ENCODE data around the gene URB2.
"Not testable (repeated sequence)": the region's sequence is repeated elsewhere in the genome, so short reads cannot be mapped to it uniquely, and the experiment has no call there.

Gene URB2

DNA sequence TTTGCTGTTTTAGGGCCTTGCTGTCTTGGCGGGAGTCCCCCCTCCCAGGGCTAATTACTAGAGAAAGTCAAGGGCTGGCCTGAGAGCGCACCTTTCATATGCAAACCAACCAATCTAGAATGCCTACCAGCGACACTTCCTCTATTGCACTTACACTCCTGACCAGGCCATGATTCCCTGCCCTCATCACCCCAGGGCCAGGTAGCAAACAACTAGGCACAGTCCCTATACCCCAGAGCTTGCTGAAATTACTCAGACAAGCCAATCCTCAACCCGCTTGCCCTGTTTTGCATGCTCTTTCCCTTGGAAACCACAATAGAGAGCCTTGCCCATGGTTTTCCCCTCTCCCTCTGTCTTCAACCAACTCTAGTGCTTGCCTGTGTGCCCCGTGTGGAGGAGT, 70.3 kb downstream of the URB2 start:
- DNase-seq = no peak

GRCh38 chr1:229699613-229700267, 73.7 kb downstream of the URB2 start:
- DNase-seq = no peak

DNA sequence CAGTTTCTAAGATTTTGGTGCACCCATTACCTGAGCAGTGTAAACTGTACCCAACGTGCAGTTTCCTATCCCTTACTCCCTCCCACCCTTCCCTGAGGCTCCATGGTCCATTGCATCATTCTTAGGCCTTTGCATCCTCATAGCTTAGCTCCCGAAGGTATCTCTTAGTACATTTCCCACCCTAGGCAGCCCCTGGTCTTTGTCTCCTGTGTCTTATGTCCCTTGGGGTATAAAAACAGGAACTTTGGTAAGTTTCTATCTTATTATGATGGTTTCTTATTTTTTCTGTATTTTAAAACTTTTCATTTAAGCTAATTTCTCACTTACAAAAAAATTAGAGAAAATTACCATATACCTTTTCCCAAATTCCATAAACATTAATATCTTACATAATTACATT, 78.1 kb downstream of the URB2 start:
- no peak for DNase-seq

DNA sequence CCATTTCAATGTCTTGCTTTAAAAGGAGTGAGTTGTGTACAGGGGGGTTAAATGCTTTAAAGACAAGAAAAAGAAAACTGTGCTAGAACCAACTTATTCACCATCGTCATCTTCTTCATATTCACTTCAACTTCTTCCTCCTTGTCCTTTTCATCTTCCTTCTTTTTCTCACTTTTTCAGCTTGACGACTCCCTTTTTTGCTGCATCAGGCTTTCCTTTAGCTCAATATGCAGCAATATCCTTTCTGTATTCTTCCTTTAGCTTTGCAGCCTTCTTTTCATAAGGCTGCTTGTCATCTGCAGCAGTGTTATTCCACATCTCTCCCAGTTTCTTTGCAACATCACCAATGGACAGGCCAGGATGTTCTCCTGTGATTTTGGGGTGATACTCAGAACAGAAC, 79.1 kb downstream of the URB2 start:
- not testable (repeated sequence) for DNase-seq

GRCh38 chr1:229707127-229707526, 81.1 kb downstream of the URB2 start:
- DNase-seq = not testable (repeated sequence)

DNA sequence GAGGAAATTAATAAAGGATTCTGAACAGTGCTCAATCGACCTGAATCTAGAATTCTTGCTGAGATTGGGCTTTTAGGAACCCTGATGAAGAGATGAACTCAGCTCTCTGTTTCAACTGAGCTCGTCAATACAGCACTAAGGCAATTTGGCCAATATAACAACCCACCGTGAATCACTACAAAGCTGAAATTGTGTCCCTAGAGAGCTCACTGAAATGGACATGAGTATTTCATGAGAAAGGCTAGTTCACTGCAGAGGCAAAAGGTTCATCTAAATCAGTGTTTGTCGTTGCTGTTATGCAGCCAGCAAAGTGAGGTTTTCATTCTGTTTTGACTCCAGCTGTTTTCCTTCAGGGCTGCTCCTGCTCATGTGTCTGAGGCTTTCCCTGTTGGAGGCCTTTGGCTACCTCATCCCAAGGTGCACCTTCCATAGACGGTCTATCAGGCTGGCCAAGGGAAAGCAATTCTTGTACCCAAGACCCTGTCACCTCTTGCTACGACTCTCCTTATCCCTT, 83.5 kb downstream of the URB2 start:
- no peak for DNase-seq
